PC-9 (cell line): ENCODE measurements around the gene FAT1.

Experiments
- CTCF ChIP-seq: fragments of 200-600 bp; sonication (generic); conservative IDR thresholded peaks from 2 replicates; pipeline ENCODE4 v1.6.1; 2017; ENCODE audit warnings: mixed run types, antibody characterized with exemption, mild to moderate bottlenecking, moderate library complexity
- EZH2 ChIP-seq: fragments of 200-600 bp; sonication (generic); IDR thresholded peaks from 2 replicates; pipeline ENCODE4 v1.8.0; 2017; ENCODE audit warnings: antibody characterized with exemption, low read depth

DNA sequence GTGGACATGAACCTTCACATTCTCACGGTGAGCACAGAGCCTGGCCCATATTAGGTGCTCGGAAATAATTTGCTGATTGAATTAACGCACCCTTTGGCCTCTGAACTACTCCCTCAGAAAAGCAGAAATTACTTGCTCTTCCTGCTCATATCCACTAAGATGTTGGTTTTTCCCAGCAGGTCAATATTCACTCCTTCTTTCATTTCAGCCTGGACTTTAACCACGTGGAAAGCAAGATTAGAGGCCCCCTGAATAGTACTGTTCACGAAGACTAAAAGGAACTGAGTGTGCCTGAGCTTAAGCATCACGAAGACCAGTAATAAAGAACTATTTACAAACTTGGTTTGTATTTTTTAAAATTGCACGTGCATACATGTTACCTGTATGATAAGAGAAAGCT, 178.2 kb downstream of the FAT1 start:
- no peak for TF ChIP-seq CTCF
- no peak for TF ChIP-seq EZH2
